NCI-H1930 (cell line): ENCODE measurements around the gene EYS.
A peak's percentile ranks its signal among the peaks of the same experiment; 100 is the strongest.
"Not testable (repeated sequence)": the region's sequence is repeated elsewhere in the genome, so short reads cannot be mapped to it uniquely, and the experiment has no call there.

Experiments
- DNase-seq, 2 experiments: peaks; one replicate each; lab custom pipeline; 2025; lab: John Stamatoyannopoulos, UW

The EYS gene

GRCh38 chr6:63817492-63818050 lies 1889.5 kb downstream of the EYS start:
- DNase-seq: no peak

GRCh38 chr6:63816982-63817436 lies 1890.0 kb downstream of the EYS start:
- peak; percentile 21 to 36 for DNase-seq

- no peak for DNase-seq
Observed at GRCh38 chr6:63816401-63816981, 1890.5 kb downstream of the EYS start.

- DNase-seq: no peak
Observed at GRCh38 chr6:63814459-63814858, 1892.6 kb downstream of the EYS start.

- no peak for DNase-seq
Observed at GRCh38 chr6:63813566-63814120, 1893.4 kb downstream of the EYS start.

- no peak for DNase-seq
Observed at GRCh38 chr6:63808576-63808975, 1898.5 kb downstream of the EYS start.

- DNase-seq: no peak
Observed at GRCh38 chr6:63807056-63807455, 1900.0 kb downstream of the EYS start.

- no peak for DNase-seq
Observed at GRCh38 chr6:63806573-63806913, 1900.5 kb downstream of the EYS start.

GRCh38 chr6:63805808-63806572 lies 1901.0 kb downstream of the EYS start:
- DNase-seq: no peak

- DNase-seq: no peak
Observed at GRCh38 chr6:63805345-63805744, 1901.7 kb downstream of the EYS start.

GRCh38 chr6:63804381-63804956 lies 1902.6 kb downstream of the EYS start:
- no peak for DNase-seq

- no peak for DNase-seq
Observed at GRCh38 chr6:63803371-63803770, 1903.7 kb downstream of the EYS start.

- no peak for DNase-seq
Observed at GRCh38 chr6:63802606-63803206, 1904.3 kb downstream of the EYS start.

GRCh38 chr6:63800386-63800785 lies 1906.6 kb downstream of the EYS start:
- DNase-seq: not testable (repeated sequence)

- no peak for DNase-seq
Observed at GRCh38 chr6:63799813-63800212, 1907.2 kb downstream of the EYS start.

GRCh38 chr6:63799313-63799712 lies 1907.7 kb downstream of the EYS start:
- DNase-seq: no peak

- no peak for DNase-seq
Observed at GRCh38 chr6:63798378-63798777, 1908.6 kb downstream of the EYS start.

GRCh38 chr6:63797721-63798120 lies 1909.3 kb downstream of the EYS start:
- no peak for DNase-seq

GRCh38 chr6:63795826-63796225 lies 1911.2 kb downstream of the EYS start:
- no peak for DNase-seq

- DNase-seq: no peak
Observed at GRCh38 chr6:63795006-63795405, 1912.0 kb downstream of the EYS start.

GRCh38 chr6:63793465-63794137 lies 1913.4 kb downstream of the EYS start:
- DNase-seq: no peak
